ENCODE measurements around the gene FAM43A. TPM values are rescaled to one million over a fixed set of nuclear protein-coding genes. Genes with fewer than 3 reads are reported as not detected.

Gene FAM43A
- total RNA-seq, 2 experiments from 2014 or later: 7.5 to 21.6 TPM

DNA sequence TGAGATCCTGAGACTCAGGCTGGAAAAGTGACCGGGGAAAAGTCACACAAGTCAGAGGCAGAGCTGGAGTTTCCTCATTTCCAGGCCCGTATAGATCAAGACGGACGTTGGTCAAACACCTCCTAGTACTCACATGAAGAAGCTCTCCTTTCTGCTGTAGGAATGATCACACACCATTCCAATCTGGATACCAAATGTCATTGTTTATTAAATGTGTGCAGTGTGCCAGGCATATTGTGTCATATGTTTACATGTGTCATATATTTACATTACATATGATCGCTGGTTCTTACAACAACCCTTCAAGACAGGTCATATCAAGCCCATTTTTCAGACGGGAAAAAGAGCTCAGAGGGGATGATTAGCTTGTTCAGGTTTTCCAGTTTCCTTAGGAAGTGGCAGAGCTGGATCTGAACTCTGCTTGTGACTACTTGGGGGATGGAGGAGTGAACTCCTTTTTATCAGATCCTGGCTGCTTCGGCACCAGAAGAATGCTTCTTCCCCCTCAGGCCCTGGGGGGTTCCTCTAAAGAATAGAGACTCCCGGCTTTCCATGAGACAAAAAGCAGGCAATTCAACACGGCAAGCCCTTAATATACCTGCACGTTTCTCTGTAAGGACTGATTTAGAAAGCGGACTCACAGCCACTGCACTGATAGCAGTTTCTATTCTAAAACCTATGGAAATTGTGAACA, 41.9 kb downstream of the FAM43A start:
- Histone ChIP-seq H3K79me2 (ENCODE audit: insufficient read depth, low read depth, low read length) (no peaks in the 10 kb centered on the region), H3K36me3 (ENCODE audit: insufficient read depth, low read length) (no peaks in the 10 kb centered on the region), H4K20me1 (ENCODE audit: insufficient read depth, low read length) (no peaks in the 10 kb centered on the region), H3K9me2 (ENCODE audit: insufficient read depth, low read length) (no peaks in the 10 kb centered on the region), H3K4me3 (ENCODE audit: low read depth, low read length, poor library complexity, severe bottlenecking) (no peak overlapping the region), H3K27ac (ENCODE audit: low read depth, low read length, poor library complexity, severe bottlenecking) (no peak overlapping the region), H3K4me1 (ENCODE audit: insufficient read depth, low read length, poor library complexity, severe bottlenecking) (peaks cover 30% of the 10 kb centered on the region), H3K4me2 (ENCODE audit: low read length) (no peak overlapping the region), H3K9me3 (ENCODE audit: low read length) (no peaks in the 10 kb centered on the region), H2AFZ (ENCODE audit: low read length) (no peak overlapping the region)
- TF ChIP-seq, protein P1, sequence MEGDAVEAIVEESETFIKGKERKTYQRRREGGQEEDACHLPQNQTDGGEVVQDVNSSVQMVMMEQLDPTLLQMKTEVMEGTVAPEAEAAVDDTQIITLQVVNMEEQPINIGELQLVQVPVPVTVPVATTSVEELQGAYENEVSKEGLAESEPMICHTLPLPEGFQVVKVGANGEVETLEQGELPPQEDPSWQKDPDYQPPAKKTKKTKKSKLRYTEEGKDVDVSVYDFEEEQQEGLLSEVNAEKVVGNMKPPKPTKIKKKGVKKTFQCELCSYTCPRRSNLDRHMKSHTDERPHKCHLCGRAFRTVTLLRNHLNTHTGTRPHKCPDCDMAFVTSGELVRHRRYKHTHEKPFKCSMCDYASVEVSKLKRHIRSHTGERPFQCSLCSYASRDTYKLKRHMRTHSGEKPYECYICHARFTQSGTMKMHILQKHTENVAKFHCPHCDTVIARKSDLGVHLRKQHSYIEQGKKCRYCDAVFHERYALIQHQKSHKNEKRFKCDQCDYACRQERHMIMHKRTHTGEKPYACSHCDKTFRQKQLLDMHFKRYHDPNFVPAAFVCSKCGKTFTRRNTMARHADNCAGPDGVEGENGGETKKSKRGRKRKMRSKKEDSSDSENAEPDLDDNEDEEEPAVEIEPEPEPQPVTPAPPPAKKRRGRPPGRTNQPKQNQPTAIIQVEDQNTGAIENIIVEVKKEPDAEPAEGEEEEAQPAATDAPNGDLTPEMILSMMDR (conservative IDR thresholded peaks at IDR 0.05; ENCODE audit: low read length): no peak
- no peak for TF ChIP-seq EZH2phosphoT487 (IDR thresholded peaks at IDR 0.05; ENCODE audit: borderline replicate concordance, low read depth, low read length)
- intact Hi-C loops (cut with micrococcal nuclease; ENCODE audit: unreplicated experiment): no loop called here
- BruUV-seq (replicated peaks): no TSS peak
- ChIA-PET CTCF (ENCODE audit: unreplicated experiment) (interaction anchor here (0.6 to 1.1 kb wide), 2 partner anchors 9 to 370 kb away, joined by 3 to 5 read pairs; no protein-coding TSS in a partner anchor), POLR2A (no interaction called here)
- DNase-seq (ENCODE audit: low spot score): no peak

DNA sequence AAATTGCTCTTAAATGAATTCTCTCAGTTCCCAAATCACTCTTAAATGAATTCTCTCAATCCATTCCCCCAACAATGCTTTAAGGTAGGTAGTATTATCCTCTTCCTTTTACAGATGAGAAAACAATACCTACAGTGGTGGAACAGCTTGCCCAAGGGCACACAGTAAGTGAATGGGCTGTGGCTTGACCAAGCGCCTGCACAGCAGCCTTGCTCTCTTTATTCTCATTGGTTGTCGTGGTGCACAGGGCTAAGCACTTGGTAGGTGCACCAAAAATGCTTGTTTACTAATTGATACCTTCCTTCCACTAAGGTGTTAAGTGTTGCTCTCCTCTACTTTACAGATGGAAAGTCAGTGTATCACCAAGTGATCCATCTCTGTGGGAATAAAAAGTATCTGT, 43.3 kb downstream of the FAM43A start:
- DNase-seq (ENCODE audit: low spot score): no peak
- intact Hi-C loops (cut with micrococcal nuclease; ENCODE audit: unreplicated experiment): no loop called here
- H2AFZ ChIP-seq (ENCODE audit: low read length): no peak overlapping the region
- H3K9me3 ChIP-seq (ENCODE audit: low read length): no peaks in the 10 kb centered on the region
- BruUV-seq (replicated peaks): no TSS peak
- H3K9me2 ChIP-seq (ENCODE audit: insufficient read depth, low read length): no peaks in the 10 kb centered on the region
- H4K20me1 ChIP-seq (ENCODE audit: insufficient read depth, low read length): no peaks in the 10 kb centered on the region
- no peaks in the 10 kb centered on the region for H3K79me2 ChIP-seq (ENCODE audit: insufficient read depth, low read depth, low read length)
- CTCF ChIA-PET (ENCODE audit: unreplicated experiment): no interaction called here
- H3K4me3 ChIP-seq (ENCODE audit: low read depth, low read length, poor library complexity, severe bottlenecking): no peak overlapping the region
- POLR2A ChIA-PET: interaction anchor here (1.0 kb wide), 1 partner anchor 41 kb away, joined by 5 read pairs; no protein-coding TSS in a partner anchor
- no peak overlapping the region for H3K27ac ChIP-seq (ENCODE audit: low read depth, low read length, poor library complexity, severe bottlenecking)
- H3K4me2 ChIP-seq (ENCODE audit: low read length): no peak overlapping the region
- peaks cover 30% of the 10 kb centered on the region for H3K4me1 ChIP-seq (ENCODE audit: insufficient read depth, low read length, poor library complexity, severe bottlenecking)
- TF ChIP-seq EZH2phosphoT487 (IDR thresholded peaks at IDR 0.05; ENCODE audit: borderline replicate concordance, low read depth, low read length): no peak
- TF ChIP-seq, protein P1 (conservative IDR thresholded peaks at IDR 0.05; ENCODE audit: low read length): no peak
- no peaks in the 10 kb centered on the region for H3K36me3 ChIP-seq (ENCODE audit: insufficient read depth, low read length)

DNA sequence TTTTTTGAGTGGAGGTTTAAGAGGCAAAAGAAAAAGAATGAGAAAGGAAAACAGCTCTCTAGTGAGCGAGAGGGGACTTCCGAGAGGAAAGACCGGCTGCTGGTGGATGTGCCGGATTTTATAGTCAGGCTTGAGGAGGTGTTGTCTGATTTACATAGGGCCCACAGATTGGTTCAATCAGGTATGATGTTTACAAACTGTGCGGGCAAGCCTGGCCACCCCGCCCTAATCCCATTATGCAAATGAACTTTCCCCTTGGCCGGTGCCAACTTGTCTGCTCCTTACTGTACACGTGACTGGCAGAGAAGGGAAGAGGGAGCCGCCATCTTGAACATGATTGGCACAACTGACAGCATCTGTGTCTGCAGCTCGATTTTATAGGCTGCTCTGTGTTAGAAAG, 44.7 kb downstream of the FAM43A start:
- H3K36me3 ChIP-seq (ENCODE audit: insufficient read depth, low read length): no peaks in the 10 kb centered on the region; the same call in 1 of the 2 replicates
- no peak overlapping the region for H3K27ac ChIP-seq (ENCODE audit: low read depth, low read length, poor library complexity, severe bottlenecking)
- no peak overlapping the region for H2AFZ ChIP-seq (ENCODE audit: low read length)
- peak; percentile 74 for DNase-seq (ENCODE audit: low spot score)
- peaks cover 30% of the 10 kb centered on the region for H3K4me1 ChIP-seq (ENCODE audit: insufficient read depth, low read length, poor library complexity, severe bottlenecking)
- H3K4me2 ChIP-seq (ENCODE audit: low read length): peak overlapping the region; percentile 52
- intact Hi-C loops (cut with micrococcal nuclease; ENCODE audit: unreplicated experiment): no loop called here
- H3K9me3 ChIP-seq (ENCODE audit: low read length): peaks cover 6% of the 10 kb centered on the region; the same call in 1 of the 2 replicates
- BruUV-seq (replicated peaks): no TSS peak
- no peak overlapping the region for H3K4me3 ChIP-seq (ENCODE audit: low read depth, low read length, poor library complexity, severe bottlenecking)
- no peaks in the 10 kb centered on the region for H3K9me2 ChIP-seq (ENCODE audit: insufficient read depth, low read length)
- TF ChIP-seq, protein P1 (conservative IDR thresholded peaks at IDR 0.05; ENCODE audit: low read length): no peak
- no peak for TF ChIP-seq EZH2phosphoT487 (IDR thresholded peaks at IDR 0.05; ENCODE audit: borderline replicate concordance, low read depth, low read length)
- POLR2A ChIA-PET: interaction anchor here (0.7 kb wide), 1 partner anchor 531 kb away, joined by 4 read pairs; no protein-coding TSS in a partner anchor
- H4K20me1 ChIP-seq (ENCODE audit: insufficient read depth, low read length): no peaks in the 10 kb centered on the region
- no peaks in the 10 kb centered on the region for H3K79me2 ChIP-seq (ENCODE audit: insufficient read depth, low read depth, low read length)
- CTCF ChIA-PET (ENCODE audit: unreplicated experiment): no interaction called here

Measured in OCI-LY7 (cell line).